Measurements from ENCODE around the gene DHX57. TPM values are rescaled to one million over a fixed set of nuclear protein-coding genes. Genes with fewer than 3 reads are reported as not detected.

Gene DHX57
- total RNA-seq, 1 donor from 2014 or later = 38.6 TPM

GRCh38 chr2:38789691-38790090 lies 86.0 kb downstream of the DHX57 start:
- Mint-ChIP-seq H3K36me3 (ENCODE audit: unreplicated experiment) (no peaks in the 10 kb centered on the region), H3K4me1 (ENCODE audit: low read depth, unreplicated experiment) (peaks cover under 1% of the 10 kb centered on the region), H3K27ac (ENCODE audit: unreplicated experiment) (no peak overlapping the region), H3K4me3 (ENCODE audit: unreplicated experiment) (no peak overlapping the region), H3K27me3 (ENCODE audit: unreplicated experiment) (peaks cover 2% of the 10 kb centered on the region), H3K9me3 (ENCODE audit: unreplicated experiment) (no peaks in the 10 kb centered on the region)
- no peak for DNase-seq
- TF ChIP-seq CTCF (IDR thresholded peaks at IDR 0.05; ENCODE audit: partially characterized antibody, unreplicated experiment) = no peak

GRCh38 chr2:38788306-38788705 lies 87.4 kb downstream of the DHX57 start:
- TF ChIP-seq CTCF (IDR thresholded peaks at IDR 0.05; ENCODE audit: partially characterized antibody, unreplicated experiment) = no peak
- no peak for DNase-seq
- H3K36me3 Mint-ChIP-seq (ENCODE audit: unreplicated experiment) = no peaks in the 10 kb centered on the region
- no peak overlapping the region for H3K27ac Mint-ChIP-seq (ENCODE audit: unreplicated experiment)
- H3K27me3 Mint-ChIP-seq (ENCODE audit: unreplicated experiment) = peaks cover 2% of the 10 kb centered on the region
- H3K9me3 Mint-ChIP-seq (ENCODE audit: unreplicated experiment) = no peaks in the 10 kb centered on the region
- H3K4me1 Mint-ChIP-seq (ENCODE audit: low read depth, unreplicated experiment) = peaks cover 1% of the 10 kb centered on the region
- H3K4me3 Mint-ChIP-seq (ENCODE audit: unreplicated experiment) = no peak overlapping the region

- no peak for DNase-seq
- H3K36me3 Mint-ChIP-seq (ENCODE audit: unreplicated experiment) = no peaks in the 10 kb centered on the region
- no peak overlapping the region for H3K27ac Mint-ChIP-seq (ENCODE audit: unreplicated experiment)
- no peak for TF ChIP-seq CTCF (IDR thresholded peaks at IDR 0.05; ENCODE audit: partially characterized antibody, unreplicated experiment)
- peaks cover 1% of the 10 kb centered on the region for H3K4me1 Mint-ChIP-seq (ENCODE audit: low read depth, unreplicated experiment)
- no peaks in the 10 kb centered on the region for H3K9me3 Mint-ChIP-seq (ENCODE audit: unreplicated experiment)
- H3K4me3 Mint-ChIP-seq (ENCODE audit: unreplicated experiment) = no peak overlapping the region
- peaks cover 1% of the 10 kb centered on the region for H3K27me3 Mint-ChIP-seq (ENCODE audit: unreplicated experiment)
Measured at GRCh38 chr2:38783586-38783985, 92.1 kb downstream of the DHX57 start.

- no peaks in the 10 kb centered on the region for H3K36me3 Mint-ChIP-seq (ENCODE audit: unreplicated experiment)
- H3K9me3 Mint-ChIP-seq (ENCODE audit: unreplicated experiment) = peaks cover 2% of the 10 kb centered on the region
- peaks cover 5% of the 10 kb centered on the region for H3K27me3 Mint-ChIP-seq (ENCODE audit: unreplicated experiment)
- peak overlapping the region; percentile 100 for H3K4me3 Mint-ChIP-seq (ENCODE audit: unreplicated experiment)
- no peak for DNase-seq
- H3K4me1 Mint-ChIP-seq (ENCODE audit: low read depth, unreplicated experiment) = no peaks in the 10 kb centered on the region
- no peak overlapping the region for H3K27ac Mint-ChIP-seq (ENCODE audit: unreplicated experiment)
- TF ChIP-seq CTCF (IDR thresholded peaks at IDR 0.05; ENCODE audit: partially characterized antibody, unreplicated experiment) = no peak
Measured at GRCh38 chr2:38778687-38779082, 97.0 kb downstream of the DHX57 start.

GRCh38 chr2:38776531-38776930 lies 99.2 kb downstream of the DHX57 start:
- no peaks in the 10 kb centered on the region for H3K4me1 Mint-ChIP-seq (ENCODE audit: low read depth, unreplicated experiment)
- TF ChIP-seq CTCF (IDR thresholded peaks at IDR 0.05; ENCODE audit: partially characterized antibody, unreplicated experiment) = no peak
- peak overlapping the region; percentile 59 for H3K4me3 Mint-ChIP-seq (ENCODE audit: unreplicated experiment)
- H3K27me3 Mint-ChIP-seq (ENCODE audit: unreplicated experiment) = peaks cover 5% of the 10 kb centered on the region
- H3K27ac Mint-ChIP-seq (ENCODE audit: unreplicated experiment) = no peak overlapping the region
- no peaks in the 10 kb centered on the region for H3K36me3 Mint-ChIP-seq (ENCODE audit: unreplicated experiment)
- no peak for DNase-seq
- peaks cover 2% of the 10 kb centered on the region for H3K9me3 Mint-ChIP-seq (ENCODE audit: unreplicated experiment)
